ENCODE data around the gene ZNF80. TPM values are rescaled to one million over a fixed set of nuclear protein-coding genes. Genes with fewer than 3 reads are reported as not detected.
"Not testable (repeated sequence)": the region's sequence is repeated elsewhere in the genome, so short reads cannot be mapped to it uniquely, and the experiment has no call there.

ZNF80 gene
- polyA plus RNA-seq, 2 of the 4 experiments (the other 2 are of a cell fraction), result not detected

GRCh38 chr3:114242947-114243346 lies 5.6 kb upstream of the ZNF80 start (continued):
- TF ChIP-seq RARB (CRISPR knock-in tag; IDR thresholded peaks at IDR 0.05) (no peak), EHMT2 (IDR thresholded peaks at IDR 0.05; ENCODE audit: low read depth) (no peak), CBX8 (IDR thresholded peaks at IDR 0.05) (no peak), FOSB (CRISPR knock-in tag; IDR thresholded peaks at IDR 0.05) (no peak), E2F6 (IDR thresholded peaks at IDR 0.05; ENCODE audit: borderline replicate concordance, low read depth) (no peak), EP300 (IDR thresholded peaks at IDR 0.05) (no peak)

GRCh38 chr3:114241262-114241661 lies 3.9 kb upstream of the ZNF80 start:
- no peaks in the 10 kb centered on the region for H3K4me1 ChIP-seq
- H3K9me3 ChIP-seq, result no peaks in the 10 kb centered on the region
- WGBS (ENCODE audit: missing lambda C conversion rate), result 44% methylated on average over 2 of the region's 2 CpGs
- no peak for ATAC-seq
- FAIRE-seq, result no peak
- POLR2A ChIA-PET, result no interaction called here
- CTCF ChIA-PET, result interaction anchor here (2.4 kb wide), 1 partner anchor 58 kb away, joined by 7 read pairs; no protein-coding TSS in a partner anchor
- H3K4me2 ChIP-seq, result no peak overlapping the region
- no peak overlapping the region for H3K4me3 ChIP-seq
- DNase-seq (ENCODE audit: low read depth in 1 of 2, low spot score in 1 of 2), result no peak
- TF ChIP-seq HDAC2 (IDR thresholded peaks at IDR 0.05) (no peak), RAD21 (conservative IDR thresholded peaks at IDR 0.05 in 1 of 2, IDR thresholded peaks at IDR 0.05 in 1 of 2) (no peak), HES2 (IDR thresholded peaks at IDR 0.05) (no peak), KDM5A (IDR thresholded peaks at IDR 0.05) (no peak), CHD4 (IDR thresholded peaks at IDR 0.05; ENCODE audit: borderline replicate concordance) (no peak), RNF2 (IDR thresholded peaks at IDR 0.05; ENCODE audit: borderline replicate concordance, low read depth) (no peak), FOSB (CRISPR knock-in tag; IDR thresholded peaks at IDR 0.05) (no peak), FOSL2 (IDR thresholded peaks at IDR 0.05) (no peak), FOSL2 (CRISPR knock-in tag; IDR thresholded peaks at IDR 0.05) (no peak), RARB (CRISPR knock-in tag; IDR thresholded peaks at IDR 0.05) (no peak), USF2 (IDR thresholded peaks at IDR 0.05) (no peak), NPAS2 (CRISPR knock-in tag; IDR thresholded peaks at IDR 0.05; ENCODE audit: borderline replicate concordance) (no peak), EP300 (IDR thresholded peaks at IDR 0.05) (no peak), CBX8 (IDR thresholded peaks at IDR 0.05) (no peak), HEYL (CRISPR knock-in tag; IDR thresholded peaks at IDR 0.05) (no peak), ZC3H11A (IDR thresholded peaks at IDR 0.05) (no peak), JUN (IDR thresholded peaks at IDR 0.05) (no peak), REST (IDR thresholded peaks at IDR 0.05) (no peak), EHMT2 (IDR thresholded peaks at IDR 0.05; ENCODE audit: low read depth) (no peak)
- H3K27ac ChIP-seq, result no peak overlapping the region

GRCh38 chr3:114238146-114238785 lies 888 bp upstream of the ZNF80 start:
- 56% methylated on average over 8 of the region's 34 CpGs for WGBS (ENCODE audit: missing lambda C conversion rate)
- H3K4me2 ChIP-seq; FAIRE-seq; H3K4me3 ChIP-seq; H3K27ac ChIP-seq; DNase-seq (ENCODE audit: low read depth in 1 of 2, low spot score in 1 of 2); H3K4me1 ChIP-seq; CTCF ChIA-PET; ATAC-seq; POLR2A ChIA-PET; H3K9me3 ChIP-seq: not testable (repeated sequence)
